GM18526 (cell line): Measurements from ENCODE around the gene ADAMTS17.

Source experiments
- POLR2A ChIP-seq: IDR thresholded peaks from 3 replicates; pipeline ENCODE4 v1.6.1; 2011; ENCODE audit not compliant: insufficient read length; ENCODE audit errors: extremely low read depth

The ADAMTS17 gene

DNA sequence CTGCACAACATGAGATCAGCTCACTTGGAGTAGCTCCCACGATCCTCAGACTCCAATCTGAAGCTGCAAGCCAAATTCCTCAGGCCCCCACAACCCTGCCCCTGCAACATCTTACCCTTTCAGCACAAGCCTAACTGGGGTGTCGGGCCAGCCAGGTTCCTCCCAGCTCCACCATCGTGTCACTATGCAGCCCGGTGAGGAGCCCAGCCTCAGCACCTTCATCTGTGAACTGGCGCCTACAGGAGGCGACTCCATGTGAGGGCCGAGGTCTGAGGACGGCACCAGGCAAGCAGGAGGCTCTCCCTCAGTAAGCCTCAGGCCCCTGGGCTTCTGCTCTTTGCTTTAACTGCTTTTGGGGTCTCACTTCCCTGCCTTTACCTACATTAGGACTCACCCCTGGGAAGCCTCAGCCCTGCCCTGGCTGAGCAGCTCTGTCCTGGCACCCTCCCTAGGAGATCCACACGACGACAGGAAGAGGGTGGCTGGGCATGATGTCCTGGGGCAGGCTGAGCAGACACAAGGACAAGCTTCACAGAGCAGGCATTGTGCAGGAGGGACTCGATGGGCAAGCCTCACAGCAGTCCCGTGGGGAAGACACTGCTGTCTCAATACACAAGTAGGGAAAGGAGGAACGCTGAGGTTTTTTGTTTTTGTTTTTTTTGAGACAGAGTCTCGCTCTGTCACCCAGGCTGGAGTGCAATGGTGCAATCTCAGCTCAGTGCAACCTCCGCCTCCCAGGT, 104.6 kb downstream of the ADAMTS17 start:
- no peak for TF ChIP-seq POLR2A

DNA sequence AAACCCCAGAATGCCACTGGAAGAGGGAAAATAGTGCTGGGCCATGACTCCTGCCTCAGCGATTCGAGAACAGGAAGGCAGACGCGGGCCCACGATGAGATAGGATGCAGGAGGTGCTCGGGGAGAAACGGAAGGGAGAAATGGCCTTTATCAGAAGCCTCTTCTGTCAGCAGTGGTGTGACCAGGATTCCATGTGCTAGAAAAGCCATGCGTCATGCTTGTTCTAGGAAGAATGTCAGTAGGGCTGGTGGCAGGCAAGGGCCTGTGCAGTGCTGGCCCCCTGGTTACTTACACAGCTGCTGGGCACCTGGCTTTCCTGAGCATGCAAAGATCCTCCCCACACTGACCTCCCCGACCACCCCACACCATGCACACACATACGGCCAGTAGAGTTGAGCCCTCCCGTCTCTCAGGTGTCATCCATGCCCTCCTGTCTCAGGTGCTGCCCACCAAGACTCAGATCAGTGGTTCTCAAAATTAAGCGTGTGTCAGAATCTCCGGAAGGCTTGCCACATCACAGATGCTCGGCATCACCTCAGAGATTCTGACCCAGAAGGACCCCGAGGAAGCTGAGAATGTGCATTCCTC, 106.7 kb downstream of the ADAMTS17 start:
- no peak for TF ChIP-seq POLR2A

DNA sequence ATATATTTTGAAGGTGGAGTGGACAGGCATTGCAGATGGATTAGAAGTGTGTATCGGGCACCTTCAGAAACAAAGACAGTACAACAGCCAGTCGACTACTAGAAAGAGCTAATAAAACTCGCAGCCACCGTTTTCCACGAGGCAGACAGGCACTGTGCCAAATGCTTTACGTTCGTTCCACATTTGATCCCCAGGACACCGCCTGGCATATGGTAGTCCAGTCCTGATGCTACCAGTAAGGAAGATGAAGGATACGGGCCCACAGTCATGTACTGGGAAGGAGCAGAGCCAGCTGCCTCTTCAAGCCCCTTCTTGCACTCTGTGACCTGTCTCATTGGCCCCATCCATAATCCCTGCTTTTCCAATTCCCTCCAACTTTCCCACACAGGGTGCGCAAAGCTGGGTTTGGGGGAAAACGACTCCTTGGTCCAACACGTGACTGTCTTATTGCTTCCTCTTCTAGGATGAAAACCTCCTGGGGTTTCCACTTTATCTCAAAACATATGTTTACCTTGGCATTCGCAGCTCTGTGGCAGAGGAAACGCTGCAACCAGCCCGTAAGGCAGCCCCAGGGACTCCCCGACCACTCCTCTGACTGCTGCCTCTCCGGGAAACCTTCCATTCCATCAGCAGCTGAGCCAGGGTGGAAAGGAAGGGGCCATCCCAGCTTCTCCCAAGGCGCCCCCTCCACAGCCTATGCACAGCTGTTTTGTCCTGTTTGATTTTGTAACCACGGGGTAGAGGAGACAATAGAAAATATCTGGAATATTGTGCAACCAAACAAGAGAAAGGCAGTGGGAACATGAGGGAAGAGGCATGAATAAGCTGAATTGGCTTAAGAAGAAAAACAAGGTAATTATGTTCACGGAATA, 107.4 kb downstream of the ADAMTS17 start:
- TF ChIP-seq POLR2A: no peak

DNA sequence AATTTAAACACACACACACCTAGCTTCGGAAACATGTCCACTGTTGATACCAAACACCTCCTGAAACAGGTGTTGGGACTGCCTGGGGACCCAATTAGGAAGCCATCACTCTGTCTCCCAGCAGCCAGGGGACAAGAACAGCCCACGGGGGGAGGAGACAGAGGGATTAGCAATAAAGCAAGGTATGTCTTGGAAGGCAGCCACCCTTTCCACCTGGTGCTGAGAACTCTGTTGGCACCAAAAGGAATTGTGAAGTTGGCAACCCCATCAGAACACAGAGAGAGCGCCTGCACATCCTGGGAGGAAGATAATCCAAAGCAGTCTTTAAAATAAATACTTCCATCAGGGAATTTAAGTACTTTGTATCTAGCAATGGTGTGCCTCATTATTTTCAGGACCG, 111.0 kb downstream of the ADAMTS17 start:
- TF ChIP-seq POLR2A: no peak

DNA sequence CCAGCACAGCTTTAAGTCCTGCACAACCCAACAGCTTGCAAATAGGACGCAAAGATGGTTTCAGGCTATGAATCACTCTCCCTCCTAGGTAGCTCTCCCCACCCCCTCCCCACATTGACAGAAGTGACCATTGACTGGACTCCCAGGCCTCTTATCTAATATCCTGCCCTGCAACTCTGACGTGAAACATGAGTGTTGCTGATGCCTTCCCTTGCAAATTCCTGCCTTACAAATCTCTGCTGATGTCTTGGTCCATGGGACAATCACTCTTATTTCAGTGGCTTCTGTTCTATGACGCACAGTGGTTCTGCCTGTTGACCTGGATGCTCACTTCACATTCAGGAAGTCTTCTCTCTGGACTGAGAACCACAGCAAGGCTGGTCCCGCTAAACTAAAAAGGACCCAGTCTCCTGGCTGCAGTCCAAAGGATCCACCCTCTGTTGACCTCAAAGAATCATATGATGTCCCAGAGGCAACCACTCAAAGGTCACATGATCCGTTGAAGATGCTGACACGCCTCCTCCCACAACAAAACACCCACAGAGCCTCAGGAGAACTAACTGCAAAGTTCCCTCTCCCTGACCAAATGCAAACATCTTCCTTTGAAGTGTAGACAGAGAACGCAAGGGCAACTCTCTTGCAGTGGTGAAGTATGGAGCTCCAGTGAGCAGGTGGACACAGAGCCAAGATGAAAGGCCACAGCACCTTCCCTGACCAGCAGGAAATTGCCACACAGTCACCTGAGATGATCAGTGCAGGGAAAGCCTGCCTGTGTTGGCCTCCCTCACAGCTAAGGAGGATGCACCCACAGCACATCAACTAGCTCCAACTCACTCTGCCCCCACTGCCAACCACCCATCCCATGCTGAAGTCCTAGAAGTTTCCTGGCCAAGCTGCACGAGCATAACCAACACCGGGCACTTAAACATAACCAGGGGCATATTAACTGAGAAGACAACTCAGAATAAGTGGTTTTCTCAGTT, 112.3 kb downstream of the ADAMTS17 start:
- TF ChIP-seq POLR2A: no peak

DNA sequence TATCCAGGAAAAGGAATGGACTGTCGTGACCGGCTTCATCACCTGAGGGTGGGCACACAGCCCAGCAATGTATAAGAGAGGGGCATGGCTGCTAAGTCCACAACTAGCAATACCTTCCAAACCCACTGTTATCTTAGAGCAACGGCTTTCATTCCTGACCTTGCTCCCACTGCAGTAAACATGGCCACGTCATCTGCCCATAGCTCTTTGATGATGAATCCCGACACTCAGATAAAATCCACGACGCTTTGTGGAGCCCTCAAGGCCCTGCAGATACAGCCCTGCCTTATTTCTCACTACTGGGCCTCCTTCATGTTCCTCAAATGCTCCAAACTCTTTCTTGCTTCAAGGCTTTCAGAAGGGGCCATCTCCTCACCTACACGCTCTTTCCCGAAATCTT, 114.0 kb downstream of the ADAMTS17 start:
- no peak for TF ChIP-seq POLR2A

DNA sequence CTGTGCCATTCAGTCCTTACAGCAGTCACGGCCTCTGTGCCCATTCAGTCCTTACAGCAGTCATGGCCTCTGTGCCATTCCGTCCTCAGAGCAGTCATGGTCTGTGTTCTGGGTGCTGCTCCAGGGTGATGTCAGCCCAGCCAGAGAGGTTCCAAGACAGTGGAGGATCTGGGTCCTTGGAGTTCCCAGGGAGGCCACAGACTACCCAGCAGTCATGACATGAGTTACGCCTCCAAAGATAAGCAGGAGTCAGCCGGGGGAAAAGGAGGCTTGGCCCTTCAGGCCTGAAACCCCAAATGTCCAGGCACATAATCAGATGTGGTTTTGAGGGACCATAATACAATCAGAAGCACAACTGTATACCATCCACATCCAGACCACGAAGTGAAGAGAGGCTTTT, 115.7 kb downstream of the ADAMTS17 start:
- TF ChIP-seq POLR2A: no peak

DNA sequence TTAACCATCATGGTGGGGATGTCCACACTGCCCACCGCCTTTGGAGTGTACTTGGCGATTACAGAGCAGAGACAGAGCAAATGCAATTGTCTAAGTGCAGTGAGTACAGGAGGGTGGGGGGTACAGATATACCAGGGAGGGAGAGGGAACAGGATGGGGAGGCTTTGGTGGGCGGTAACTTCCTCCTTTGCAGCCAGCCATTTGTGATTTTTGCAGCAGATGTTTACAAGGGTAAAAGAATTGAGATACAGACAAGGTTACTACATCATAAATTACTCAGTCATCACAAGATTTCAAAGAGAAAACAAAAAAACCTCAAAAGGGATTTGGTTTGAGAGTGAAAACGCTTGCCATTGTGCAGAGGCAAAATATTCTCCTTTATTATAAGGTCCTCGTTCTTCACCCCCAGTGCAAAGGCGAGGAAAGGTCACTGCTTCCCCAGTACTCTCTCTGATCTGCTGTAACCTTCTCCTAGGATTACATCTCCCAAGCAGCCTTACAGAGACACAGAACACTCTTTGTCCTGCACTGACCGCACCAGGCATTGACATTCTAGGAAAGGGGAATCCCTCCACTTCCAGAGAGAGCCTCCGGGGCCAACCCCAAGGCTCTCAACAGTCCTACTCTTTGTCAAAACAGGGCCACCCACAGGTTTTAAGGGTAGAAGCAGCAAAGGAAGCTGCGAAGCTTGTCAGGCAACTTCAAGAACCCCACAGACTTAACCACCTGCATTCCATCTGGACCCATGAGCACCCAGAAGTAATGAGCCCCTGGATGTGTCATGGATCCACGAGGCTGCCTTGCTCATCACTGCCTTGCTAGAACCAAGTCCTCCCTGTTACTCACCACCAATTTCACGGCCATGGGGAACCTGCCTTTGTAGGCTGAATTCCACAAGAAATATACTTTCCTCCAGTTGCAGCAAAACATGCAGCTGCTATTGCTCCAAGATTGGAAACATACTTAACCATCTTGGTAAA, 117.3 kb downstream of the ADAMTS17 start:
- no peak for TF ChIP-seq POLR2A

DNA sequence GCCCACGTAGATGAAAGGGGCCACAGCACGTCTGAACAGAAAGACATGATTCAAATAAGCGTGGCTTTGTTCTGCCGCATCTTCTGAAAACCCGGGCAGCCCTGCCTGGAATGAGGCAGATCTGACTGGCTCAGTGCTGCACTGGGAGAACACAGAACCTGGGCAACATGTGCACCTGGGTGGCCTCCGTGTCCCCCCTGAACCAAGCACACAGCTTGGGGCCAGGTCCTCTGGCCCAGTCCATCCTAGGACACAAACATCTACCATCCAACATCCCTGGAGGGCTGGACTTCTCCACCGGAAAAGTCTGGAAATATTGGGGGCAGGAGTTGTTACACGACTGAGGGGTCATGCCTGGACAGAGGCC, 119.4 kb downstream of the ADAMTS17 start:
- TF ChIP-seq POLR2A: no peak

DNA sequence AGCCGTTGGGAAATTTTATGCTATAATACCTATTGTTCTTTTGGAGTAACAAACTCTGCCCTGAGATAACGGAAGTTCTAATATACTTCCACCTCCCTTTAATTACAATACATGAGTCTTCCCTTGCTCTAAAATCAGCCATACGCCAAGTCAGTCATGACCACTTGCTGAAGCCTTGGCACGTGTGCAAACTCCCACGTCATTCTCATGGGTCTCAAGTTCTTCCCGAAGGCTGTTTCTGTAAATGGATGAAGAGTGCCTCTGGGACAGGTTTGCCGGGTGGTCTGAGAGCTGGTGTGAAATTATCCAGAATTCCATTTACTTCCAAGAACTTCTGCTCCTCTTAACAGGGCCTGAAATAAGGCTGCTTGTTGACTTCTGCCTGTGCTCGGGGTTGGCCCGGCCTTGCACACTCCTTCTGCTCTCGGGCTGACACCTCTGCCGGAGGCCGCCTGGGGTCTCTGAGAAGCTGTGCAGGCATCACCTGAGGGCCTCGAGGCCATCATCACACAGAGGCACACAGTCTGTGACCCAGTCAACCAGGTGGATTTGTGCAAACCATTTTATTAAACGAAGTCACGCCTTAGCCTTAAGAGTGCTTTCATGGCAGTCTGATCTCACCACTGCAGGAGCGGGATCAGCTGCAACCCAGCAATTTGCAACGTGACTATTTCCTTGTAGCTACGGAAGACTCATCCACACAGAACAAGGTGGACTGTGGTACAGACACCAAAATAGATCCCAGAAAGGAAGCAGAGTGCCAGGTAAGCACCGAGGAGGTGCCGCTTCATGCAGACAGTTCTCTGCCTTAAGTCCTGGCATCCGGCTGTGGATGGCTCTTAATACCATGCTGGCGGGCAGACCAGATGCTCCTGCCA, 120.1 kb downstream of the ADAMTS17 start:
- TF ChIP-seq POLR2A: no peak

DNA sequence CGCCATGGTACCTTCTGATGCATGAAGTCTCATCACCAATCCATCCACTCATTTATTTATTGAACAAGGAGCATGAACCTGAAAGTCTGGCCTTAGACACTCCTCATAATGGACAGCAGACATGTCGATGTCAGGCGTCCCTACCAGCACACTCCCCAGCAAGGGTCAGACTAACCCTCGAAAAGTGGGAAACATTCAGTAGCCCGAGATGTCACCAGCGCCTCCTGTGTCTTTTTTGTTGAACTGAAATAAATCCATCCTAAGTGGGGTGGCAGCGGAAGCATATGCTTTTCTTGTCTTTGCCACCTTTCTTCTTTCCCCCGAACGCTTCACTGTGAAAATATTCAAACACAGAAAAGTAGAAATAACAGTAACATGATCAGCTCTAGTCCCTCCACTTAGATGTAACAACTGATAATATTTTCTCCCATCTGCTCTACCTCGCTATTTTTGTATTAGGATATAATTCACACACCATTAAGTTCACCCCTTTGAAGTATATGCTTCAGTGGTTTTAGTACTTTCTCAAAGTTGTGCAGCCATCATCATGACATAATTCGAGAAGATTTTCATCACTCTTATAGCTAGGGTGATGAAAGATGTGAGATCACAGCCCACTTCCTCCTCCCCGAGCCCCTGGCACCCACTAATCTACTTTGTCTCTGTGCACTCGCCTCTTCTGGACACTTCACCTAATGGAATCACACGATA, 121.6 kb downstream of the ADAMTS17 start:
- no peak for TF ChIP-seq POLR2A

DNA sequence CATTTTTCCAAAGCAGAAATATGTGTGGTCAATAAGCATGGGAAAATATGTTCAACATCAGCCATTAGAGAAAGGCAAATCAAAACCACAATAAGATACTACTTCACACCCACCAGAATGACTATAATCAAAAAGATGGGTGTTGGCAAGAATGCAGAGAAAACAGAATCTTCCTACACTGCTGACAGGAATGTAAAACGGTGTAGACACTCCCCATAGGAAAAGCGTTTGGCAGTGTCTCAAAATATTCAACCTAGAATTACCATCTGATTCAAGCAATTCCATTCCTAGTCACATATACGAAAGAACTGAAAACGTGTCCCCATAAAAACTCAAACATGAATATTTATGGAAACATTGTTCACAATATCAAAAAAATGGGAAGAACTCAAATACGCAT, 123.3 kb downstream of the ADAMTS17 start:
- TF ChIP-seq POLR2A: no peak
